Thoracic aorta (tissue), 2 donors: ENCODE data around the gene CDC42EP2. TPM values are rescaled to one million over a fixed set of nuclear protein-coding genes. Genes with fewer than 3 reads are reported as not detected.

Source experiments
- ATAC-seq: fragments of 150-250 bp; one replicate; pipeline ENCODE4 v1.8.0; 2017; ENCODE audit warnings: low read depth; ENCODE audit not compliant: insufficient number of reproducible peaks, low FRiP score
- DNase-seq: peaks from one replicate; pipeline ENCODE4 v3.0.0-alpha.2; 2020; ENCODE audit warnings: low spot score
- H3K27ac ChIP-seq, 2 donors: fragments of 200-600 bp; sonication (generic); 1 replicate in 1 of 2; 2 replicates in 1 of 2; pipeline ENCODE4 v1.5.1; 2016; ENCODE audit warnings: mild to moderate bottlenecking in 2 of 2, moderate library complexity in 2 of 2
- H3K27me3 ChIP-seq: fragments of 200-600 bp; sonication (generic); replicated peaks from 2 replicates; pipeline ENCODE4 v1.6.0; 2016; ENCODE audit warnings: mild to moderate bottlenecking; ENCODE audit not compliant: insufficient read depth
- H3K36me3 ChIP-seq: fragments of 200-600 bp; sonication (generic); one replicate; pipeline ENCODE4 v1.5.1; 2016
- H3K4me1 ChIP-seq, 2 donors: fragments of 200-600 bp; sonication (generic); 1 replicate in 1 of 2; 2 replicates in 1 of 2; pipeline versions ENCODE4 v1.5.1 to v1.6.0; 2016; ENCODE audit warnings: low read depth in 2 of 2, mild to moderate bottlenecking in 1 of 2; ENCODE audit not compliant: control insufficient read depth in 1 of 2
- H3K4me3 ChIP-seq: fragments of 200-600 bp; sonication (generic); 2 replicates; pipeline ENCODE4 v1.5.1; 2016; ENCODE audit warnings: mild to moderate bottlenecking
- H3K9me3 ChIP-seq: fragments of 200-600 bp; sonication (generic); 2 replicates; pipeline ENCODE4 v1.5.1; 2016
- total RNA-seq, 2 donors: library from RNA; depleted of rRNA; stranded (reverse); fragments of >200 nt; gene quantifications; one replicate each; pipeline versions ENCODE4 v1.1.0 to v1.2.3, GENCODE V29; 2016
- TF ChIP-seq, protein P1 (sequence below): fragments of 200-600 bp; sonication (generic); IDR thresholded peaks from one replicate; pipeline ENCODE4 v1.5.1; 2019; ENCODE audit warnings: antibody characterized with exemption

CDC42EP2 gene, protein sequence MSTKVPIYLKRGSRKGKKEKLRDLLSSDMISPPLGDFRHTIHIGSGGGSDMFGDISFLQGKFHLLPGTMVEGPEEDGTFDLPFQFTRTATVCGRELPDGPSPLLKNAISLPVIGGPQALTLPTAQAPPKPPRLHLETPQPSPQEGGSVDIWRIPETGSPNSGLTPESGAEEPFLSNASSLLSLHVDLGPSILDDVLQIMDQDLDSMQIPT
- total RNA-seq: 10 to 100 TPM in 1 of 2 donors, 1 to 10 TPM in 1; 8.5 to 18.7 TPM

DNA sequence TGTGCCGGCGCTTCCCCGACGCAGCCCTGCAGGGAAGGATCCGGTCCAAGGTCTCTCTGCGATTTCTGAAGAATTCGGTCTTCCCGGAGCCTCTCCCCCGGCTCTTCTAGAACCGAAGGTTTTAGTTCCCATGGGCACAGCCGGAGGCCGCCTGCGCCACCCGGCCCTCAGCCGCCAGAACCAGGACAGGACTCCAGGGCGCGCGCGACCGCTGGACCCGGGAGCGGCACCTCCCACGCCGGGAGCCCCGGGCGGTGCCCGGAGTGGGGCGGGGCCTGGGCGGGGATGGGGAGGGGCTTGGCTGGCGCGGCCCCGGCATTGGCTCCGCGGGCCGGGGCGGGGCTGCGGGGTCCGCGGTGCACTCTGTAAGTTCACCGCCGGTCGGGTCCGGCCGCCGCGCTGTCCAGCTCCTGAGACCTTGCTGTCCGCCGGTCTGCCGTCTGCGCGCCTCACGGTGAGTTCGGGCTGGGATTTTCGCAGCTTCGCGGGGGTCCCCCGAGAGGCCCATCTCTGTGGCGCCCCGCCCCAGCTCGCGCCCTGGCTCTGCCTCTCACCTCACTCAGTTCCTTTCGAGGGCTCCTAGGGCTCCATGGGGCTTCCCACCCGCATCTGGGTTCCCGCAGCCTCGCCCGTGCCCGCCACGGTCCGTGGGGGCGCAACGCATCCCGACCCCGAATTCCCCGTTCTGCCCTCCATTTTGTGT lies at the start of gene CDC42EP2:
CDC42EP2 (plus strand) TSS at position 366 of the 703 bp plus-strand sequence. CDS start 6,033 bp downstream, outside the sequence.
- DNase-seq: no peak
- Histone ChIP-seq H3K9me3 (no peaks in the 10 kb centered on the region), H3K27ac (peak within 1 kb of the TSS; percentile 81), H3K4me3 (peak within 1 kb of the TSS; percentile 99), H3K36me3 (no peaks in the 10 kb centered on the region), H3K4me1 (peaks cover 0 to 27% of the 10 kb centered on the region in 2 donors), H3K27me3 (no peaks in the 10 kb centered on the region)
- TF ChIP-seq, protein P1, sequence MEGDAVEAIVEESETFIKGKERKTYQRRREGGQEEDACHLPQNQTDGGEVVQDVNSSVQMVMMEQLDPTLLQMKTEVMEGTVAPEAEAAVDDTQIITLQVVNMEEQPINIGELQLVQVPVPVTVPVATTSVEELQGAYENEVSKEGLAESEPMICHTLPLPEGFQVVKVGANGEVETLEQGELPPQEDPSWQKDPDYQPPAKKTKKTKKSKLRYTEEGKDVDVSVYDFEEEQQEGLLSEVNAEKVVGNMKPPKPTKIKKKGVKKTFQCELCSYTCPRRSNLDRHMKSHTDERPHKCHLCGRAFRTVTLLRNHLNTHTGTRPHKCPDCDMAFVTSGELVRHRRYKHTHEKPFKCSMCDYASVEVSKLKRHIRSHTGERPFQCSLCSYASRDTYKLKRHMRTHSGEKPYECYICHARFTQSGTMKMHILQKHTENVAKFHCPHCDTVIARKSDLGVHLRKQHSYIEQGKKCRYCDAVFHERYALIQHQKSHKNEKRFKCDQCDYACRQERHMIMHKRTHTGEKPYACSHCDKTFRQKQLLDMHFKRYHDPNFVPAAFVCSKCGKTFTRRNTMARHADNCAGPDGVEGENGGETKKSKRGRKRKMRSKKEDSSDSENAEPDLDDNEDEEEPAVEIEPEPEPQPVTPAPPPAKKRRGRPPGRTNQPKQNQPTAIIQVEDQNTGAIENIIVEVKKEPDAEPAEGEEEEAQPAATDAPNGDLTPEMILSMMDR: no peak
- ATAC-seq: peak; percentile 59

DNA sequence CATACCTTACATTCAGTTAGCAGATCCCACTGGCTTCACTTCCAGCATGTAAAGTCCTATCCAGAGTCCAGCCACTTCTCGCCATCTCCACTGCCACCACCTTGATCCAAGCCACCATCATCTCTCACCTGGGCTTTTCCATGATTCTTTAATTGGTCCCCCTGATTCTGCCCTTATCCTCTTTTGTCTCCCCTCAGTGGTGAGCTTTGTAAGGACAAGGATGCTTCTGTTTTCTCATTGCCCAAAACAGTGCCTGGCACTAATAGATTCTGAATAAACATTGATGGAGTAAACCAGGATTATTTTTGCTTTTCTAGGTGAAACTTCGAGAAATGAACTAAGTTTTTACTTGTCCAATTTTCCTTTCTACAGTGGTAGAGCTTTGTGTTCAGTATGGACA lies 48.5 kb upstream of the CDC42EP2 start:
- no peak overlapping the region for H3K4me3 ChIP-seq
- TF ChIP-seq, protein P1: no peak
- H3K4me1 ChIP-seq: peaks cover 6 to 14% of the 10 kb centered on the region in 2 donors
- no peak overlapping the region for H3K27ac ChIP-seq
- DNase-seq (no peak), ATAC-seq (no peak)
- peaks cover 4% of the 10 kb centered on the region for H3K36me3 ChIP-seq
- H3K27me3 ChIP-seq: no peaks in the 10 kb centered on the region
- no peaks in the 10 kb centered on the region for H3K9me3 ChIP-seq

DNA sequence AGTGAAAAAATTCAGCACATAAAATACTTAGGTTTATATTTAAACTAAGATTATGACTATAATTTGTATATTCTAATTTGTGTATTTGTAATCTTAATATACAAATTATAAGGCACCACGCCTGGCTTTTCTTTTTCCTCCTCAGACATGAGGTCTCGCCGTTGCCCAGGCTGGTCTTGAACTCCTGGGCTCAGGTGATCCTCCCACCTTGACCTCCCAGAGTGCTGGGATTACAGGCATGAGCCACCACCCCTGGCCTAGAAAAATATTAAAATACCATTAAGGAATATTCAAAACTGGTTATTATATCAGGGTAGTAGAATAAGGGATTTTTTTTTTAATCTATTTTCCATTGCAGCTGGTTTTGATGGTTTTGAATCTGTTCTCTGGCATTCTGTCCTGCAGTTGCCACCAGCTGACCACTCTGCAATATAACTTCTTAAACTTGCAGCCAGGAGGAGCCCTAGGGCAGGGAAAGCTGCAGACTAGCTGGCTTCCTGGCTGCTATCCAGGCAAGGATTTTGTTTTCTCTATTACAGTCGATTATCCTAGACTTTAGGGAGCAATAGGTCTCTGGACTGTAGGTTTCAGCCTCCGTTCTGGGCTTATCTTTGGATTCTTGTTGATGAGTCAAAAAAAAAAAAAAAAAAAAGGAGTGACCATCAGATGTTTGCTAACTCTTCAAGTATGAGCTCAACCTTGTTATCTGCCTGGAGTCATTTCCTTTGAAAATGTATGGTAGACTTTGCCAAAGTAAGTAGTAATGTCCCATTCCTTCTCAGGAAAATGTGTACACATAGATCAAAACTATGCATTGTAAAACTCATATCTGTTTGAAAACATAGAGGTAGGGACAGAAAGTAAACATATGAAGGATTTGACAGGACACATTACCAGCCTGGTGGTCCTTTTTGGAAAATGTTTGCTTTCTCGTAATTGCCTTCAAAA lies 39.7 kb upstream of the CDC42EP2 start:
- H3K9me3 ChIP-seq: no peaks in the 10 kb centered on the region
- ATAC-seq (peak; percentile 65), DNase-seq (peak; percentile 32)
- peaks cover 4 to 25% of the 10 kb centered on the region in 2 donors for H3K4me1 ChIP-seq
- no peak overlapping the region for H3K4me3 ChIP-seq
- H3K27me3 ChIP-seq: no peaks in the 10 kb centered on the region
- TF ChIP-seq, protein P1: peak; percentile 64
- H3K27ac ChIP-seq: peak overlapping the region in 1 of 2 donors; percentile 12
- peaks cover 6% of the 10 kb centered on the region for H3K36me3 ChIP-seq

DNA sequence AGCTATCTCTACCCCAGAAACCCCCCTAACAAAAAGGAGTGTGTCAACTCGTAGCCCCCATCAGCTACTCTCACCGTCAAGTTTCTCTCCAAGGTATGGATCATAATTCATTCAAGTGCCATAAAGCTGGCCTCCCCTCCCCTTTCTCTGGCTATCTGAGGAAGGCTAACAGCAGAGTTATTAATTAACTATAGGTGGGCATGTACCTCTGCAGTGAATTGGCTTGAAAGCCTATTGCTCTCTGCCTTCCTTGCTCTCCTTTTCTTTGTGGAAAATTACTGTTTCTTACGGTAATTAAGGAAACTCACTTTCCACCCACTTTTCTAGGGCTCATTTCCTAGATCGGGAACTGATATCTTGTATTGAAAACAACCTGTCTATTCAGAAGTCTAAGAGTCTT lies 38.8 kb upstream of the CDC42EP2 start:
- H3K27ac ChIP-seq: no peak overlapping the region
- TF ChIP-seq, protein P1: no peak
- H3K27me3 ChIP-seq: no peaks in the 10 kb centered on the region
- no peaks in the 10 kb centered on the region for H3K9me3 ChIP-seq
- peaks cover 5% of the 10 kb centered on the region for H3K36me3 ChIP-seq
- ATAC-seq (no peak), DNase-seq (no peak)
- peaks cover 7 to 30% of the 10 kb centered on the region in 2 donors for H3K4me1 ChIP-seq
- no peak overlapping the region for H3K4me3 ChIP-seq
